Stimulated activated naive CD4-positive, alpha-beta T cell treated with Interleukin-2 at 50 U/mL for 16 hours (primary cell): ENCODE data around the gene SNRNP200.
A peak's percentile ranks its signal among the peaks of the same experiment; 100 is the strongest.
"Not testable (repeated sequence)": the region's sequence is repeated elsewhere in the genome, so short reads cannot be mapped to it uniquely, and the experiment has no call there.

ENCODE experiments used
- DNase-seq: peaks from one replicate; lab custom pipeline; 2025; lab: John Stamatoyannopoulos, UW

The SNRNP200 gene

DNA sequence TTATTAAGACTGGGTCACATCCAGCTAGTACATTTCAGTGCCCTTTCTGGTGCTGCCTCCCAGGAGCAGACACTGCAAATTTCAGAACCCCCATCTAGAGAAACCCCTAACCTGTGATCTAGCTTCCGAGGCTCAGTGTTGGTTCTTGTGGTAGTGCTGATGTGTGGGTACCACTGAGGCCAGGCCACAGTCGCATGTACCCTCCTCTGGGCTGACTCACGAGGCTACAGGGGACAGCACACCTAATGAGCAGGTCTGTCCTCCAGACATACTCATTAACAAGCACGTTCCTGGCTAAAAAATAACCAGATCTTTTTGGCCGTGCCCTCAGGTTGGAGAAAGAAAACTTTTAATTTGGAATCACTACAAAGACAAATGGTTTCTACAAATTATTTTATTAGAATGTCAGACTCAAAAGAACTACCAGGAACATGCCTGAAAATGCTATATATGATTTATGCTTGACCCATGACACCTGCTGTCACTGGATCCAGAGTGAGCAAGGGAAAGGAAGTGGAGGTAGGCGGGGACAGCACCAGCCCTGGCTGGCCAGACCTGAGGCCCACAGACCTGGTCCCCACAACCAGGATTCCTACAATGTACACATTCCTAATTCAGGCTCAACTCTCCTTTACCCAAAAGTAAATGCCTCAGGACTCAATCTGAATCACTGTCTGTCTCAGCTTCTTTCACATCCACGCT lies 30.8 kb downstream of the SNRNP200 start:
- no peak for DNase-seq

GRCh38 chr2:96273763-96274162 lies 31.6 kb downstream of the SNRNP200 start:
- DNase-seq, result no peak

GRCh38 chr2:96271995-96272394 lies 33.4 kb downstream of the SNRNP200 start:
- no peak for DNase-seq

DNA sequence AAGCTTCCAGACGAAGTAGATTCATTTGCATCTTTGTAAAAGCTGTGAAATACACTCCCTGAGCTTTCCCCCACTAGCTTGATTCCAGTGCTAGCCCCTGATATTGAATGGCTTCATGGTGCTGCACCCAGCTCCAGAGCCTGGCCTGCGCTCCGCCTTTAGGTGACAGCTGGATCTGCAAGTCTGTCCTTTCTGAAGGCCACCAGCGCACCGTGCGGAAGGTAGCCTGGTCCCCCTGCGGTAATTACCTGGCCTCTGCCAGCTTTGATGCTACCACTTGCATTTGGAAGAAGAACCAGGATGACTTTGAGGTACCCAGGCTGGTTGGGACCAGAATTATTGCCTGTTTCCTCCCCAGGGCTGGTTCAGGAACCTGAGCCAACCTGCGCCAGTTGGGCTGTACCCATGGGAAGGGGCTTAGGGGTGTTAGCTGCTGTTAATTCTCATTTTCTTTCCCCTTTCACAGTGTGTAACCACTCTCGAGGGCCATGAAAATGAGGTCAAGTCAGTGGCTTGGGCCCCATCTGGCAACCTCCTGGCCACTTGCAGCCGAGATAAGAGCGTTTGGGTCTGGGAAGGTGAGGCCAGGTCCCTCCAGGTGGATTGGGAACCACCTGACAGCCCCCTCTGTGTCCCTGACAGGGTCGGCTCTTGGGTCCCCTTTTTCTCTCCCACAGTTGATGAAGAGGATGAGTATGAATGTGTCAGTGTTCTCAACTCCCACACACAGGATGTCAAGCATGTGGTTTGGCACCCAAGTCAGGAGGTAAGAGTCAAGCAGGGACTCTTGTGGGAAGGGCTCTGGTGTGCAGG lies 38.0 kb downstream of the SNRNP200 start:
- DNase-seq, result peak; percentile 36

DNA sequence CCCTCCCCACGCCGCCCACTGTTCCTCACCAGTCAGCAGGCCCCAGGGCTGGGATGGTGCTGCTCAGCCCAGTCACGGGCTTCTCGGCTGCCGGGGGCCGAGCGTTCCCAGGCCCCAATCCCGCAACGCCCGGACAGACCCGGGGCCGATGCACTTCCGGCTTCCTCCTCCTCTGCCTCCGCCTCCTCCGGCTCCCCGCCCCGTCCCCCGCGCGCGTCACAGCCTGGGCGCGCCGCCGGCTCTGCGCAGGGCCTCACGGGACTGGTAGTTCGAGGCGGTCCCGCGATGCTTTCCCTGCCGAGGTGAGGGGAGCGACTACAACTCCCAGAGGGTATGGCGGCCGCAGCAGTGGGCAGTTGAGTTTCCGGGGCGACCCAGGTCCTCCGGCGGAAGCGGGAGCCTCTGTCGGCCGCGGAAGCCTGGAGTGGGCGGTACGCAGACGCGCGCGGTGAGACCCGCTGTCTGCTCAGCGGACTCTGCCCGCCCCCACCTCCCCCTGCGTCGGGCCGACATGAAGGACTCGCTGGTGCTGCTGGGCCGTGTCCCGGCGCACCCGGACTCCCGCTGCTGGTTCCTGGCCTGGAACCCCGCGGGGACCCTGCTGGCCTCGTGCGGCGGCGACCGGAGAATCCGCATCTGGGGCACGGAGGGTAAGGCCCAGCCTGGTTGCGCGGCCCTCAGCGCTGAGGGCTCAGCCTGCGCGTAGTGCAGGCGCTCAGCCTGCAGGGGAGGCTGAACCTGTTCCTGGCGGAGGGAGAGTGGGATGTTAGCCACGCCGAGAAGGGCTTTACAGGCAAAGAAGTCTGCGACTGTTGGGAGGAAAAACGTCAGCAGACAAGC lies 39.3 kb downstream of the SNRNP200 start, which contains the start of the genes CIAO1 and TMEM127:
CIAO1 (plus strand) TSS at position 386 of the 840 bp plus-strand sequence; CDS start at position 512, 126 bp downstream.
TMEM127 (minus strand) TSS at position 158 of the 840 bp plus-strand sequence. CDS start 616 bp downstream, outside the sequence.
- DNase-seq, result peak; percentile 99

DNA sequence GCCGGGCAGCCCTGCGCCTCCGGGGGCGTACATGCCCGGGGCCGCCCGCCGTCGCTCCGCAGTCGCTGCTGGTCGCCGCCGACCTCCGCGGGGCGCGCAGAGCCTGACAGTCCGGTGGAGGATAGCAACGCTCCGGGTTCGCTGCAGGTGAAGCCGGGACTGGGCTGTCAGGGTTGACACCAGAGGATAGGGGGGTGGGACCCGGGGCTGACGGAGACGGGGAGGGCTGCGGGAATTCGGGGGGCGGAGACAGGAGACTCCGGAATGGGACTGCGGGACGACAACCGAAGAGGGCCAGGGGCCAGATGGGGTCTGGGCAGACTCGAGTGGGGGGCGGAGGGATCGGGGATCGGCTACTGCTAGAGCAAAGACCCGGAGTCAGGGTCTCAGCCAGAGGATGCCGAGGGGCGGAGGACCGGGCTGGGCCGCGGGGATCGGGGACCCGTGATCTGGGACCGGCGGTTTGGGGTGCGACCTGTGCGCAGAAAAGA lies 40.0 kb downstream of the SNRNP200 start:
- DNase-seq, result peak; percentile 37

DNA sequence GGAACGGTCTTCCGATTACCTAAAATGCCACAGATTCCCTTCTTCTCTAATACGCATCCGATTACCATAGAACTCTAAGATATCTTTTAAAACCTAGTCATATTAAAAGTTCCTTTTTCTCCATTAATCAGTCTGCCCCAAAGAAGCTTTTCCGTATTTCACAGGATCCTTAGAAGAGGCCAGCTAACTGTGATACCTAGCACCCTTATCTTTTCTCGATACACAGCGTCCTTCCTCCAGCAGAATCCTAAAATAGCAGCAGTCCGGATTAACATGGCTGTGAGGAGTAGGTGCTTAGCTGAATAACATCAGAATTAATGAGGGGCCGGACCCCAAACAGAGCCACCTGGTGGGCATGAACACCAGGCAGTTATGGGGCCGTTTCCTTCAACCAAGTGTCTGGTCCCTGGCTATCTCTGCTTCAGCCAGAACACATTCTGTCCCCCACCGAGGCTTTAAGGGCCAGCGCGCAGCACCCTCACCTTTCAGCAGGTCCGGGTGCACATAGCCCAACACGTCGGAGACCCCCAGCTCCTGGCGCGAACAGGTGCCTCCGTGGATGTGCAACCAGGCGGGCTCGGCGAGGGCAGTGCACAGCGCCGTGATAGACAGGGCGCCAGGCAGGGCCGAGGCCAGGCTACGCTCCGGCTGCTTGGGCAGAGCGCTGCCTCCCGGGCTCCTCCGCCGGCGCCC lies 40.5 kb downstream of the SNRNP200 start:
- peak; percentile 32 for DNase-seq

GRCh38 chr2:96264086-96264485 lies 41.3 kb downstream of the SNRNP200 start:
- no peak for DNase-seq

GRCh38 chr2:96262306-96262705 lies 43.0 kb downstream of the SNRNP200 start:
- no peak for DNase-seq

GRCh38 chr2:96261328-96262003 lies 43.9 kb downstream of the SNRNP200 start:
- no peak for DNase-seq

DNA sequence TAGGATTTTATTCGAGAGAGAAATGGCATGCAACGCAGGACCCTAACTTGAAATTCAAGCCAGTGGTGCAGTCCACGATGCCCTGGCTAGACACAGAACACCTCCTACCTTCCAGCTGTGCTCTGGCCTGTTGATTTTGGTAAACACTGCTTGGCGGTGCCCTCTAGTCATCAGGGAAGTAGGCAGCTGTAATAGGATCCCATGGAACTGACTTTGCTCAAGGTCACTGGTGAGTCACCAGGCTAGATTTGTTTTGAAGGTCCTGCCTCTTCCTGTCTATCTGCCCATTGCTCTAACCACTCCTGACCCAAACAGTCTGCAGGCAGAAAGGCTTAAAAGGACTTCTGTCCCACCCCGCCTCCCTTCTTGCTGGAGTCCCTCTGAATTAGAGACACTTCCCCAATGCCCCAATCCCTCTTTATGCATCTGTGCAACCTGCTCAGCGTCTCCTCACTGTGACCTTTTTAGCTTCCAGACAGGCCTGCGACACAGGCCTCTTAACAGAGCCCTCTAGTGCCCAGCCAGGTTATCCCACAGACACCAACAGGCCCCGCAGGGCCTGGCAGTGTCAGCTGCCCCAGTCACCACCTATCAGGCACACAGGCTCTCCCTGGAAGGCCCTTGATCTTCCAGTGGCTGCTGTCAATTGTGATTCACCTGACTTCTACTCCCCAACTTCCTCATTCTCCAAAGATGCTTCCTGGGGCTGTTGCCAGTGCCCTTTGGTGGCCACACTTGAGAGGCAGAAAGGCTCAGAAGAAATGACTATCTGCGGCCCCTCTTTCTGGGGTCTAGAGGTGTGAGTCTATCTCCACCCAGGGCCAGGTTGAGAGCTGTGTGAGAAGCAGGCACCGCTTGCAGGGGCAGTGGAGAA lies 44.7 kb downstream of the SNRNP200 start:
- no peak for DNase-seq

- DNase-seq, result no peak
Measured at GRCh38 chr2:96259497-96259921, 45.8 kb downstream of the SNRNP200 start.

DNA sequence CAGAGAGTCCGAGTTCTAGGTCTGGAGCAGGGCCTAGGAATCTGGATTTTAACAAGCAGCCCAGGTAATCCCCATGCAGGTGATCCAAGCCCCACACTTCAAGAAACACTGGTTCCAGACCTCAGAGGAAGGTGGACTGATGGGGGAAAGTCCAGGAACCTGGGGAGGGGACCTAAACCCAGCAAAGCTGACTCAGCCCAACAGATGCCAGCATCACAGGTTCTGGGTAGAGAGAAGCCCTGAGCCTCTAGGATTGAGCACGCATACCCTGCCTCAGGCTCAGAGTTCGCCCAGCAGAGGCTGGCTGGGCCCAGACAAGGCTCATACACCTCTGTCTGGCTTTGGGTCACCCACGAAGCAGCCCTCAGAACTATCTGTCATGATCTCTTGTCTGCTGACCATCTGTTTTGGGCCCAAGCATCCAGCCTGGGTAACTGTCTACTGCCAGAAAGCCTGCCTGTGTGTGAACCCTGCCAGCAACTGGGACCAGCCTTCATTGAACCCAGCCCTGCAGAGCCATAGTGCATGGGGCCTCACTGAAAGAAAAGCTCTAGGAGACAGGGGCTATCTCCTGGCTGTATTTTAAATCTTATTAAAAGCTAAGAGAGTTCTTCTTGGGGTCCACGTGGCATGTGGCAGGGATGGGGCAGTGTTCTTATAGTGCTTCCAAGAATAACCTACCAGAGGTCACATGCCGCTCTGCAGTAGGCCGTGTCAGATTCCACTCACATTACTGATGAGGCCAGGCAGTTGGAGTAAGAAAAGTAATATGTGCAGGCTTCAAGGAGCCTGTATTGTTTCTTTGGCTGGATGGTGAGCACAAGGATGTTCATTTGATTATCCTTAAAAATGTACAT lies 47.0 kb downstream of the SNRNP200 start:
- DNase-seq, result no peak

DNA sequence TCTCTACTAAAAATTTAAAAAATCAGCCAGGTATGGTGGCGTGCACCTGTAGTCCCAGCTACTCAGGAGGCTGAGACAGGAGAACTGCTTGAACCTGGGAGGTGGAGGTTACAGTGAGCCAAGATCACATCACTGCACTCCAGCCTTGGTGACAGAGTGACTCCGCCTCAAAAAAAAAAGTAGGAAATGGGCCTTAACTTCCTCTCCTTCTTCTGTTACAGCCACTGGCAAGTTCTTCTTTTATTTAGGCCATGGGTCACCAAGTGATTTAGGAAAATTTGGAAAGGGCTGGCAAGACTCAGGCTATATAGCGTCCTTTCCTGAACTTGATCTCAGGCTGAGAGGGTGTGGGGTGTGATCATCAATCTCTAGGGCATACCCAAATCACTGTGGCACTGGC lies 47.6 kb downstream of the SNRNP200 start:
- DNase-seq, result not testable (repeated sequence)

DNA sequence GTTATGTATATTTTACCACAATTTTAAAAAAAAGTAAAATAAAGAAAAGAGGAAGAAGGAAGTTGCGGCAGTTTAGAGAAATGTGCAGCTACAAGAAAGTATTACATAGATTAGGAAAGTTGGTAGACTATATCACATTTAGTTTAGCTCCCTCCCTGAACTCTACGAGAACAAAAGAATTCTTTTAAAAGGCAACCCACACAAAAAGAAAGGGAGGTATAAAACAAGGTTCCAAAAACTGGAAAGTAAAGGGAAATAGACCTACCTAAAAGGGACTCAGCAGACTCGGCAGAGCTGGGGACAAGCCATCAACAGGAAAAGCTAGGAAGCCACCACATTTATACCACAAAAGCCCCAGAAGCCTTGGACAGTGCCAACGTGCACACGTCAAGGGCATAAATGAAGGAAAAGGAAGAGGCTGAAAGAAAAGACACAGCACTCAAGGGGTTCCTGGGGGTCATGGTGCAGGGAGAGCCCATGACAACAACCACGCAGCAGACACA lies 48.7 kb downstream of the SNRNP200 start:
- no peak for DNase-seq

DNA sequence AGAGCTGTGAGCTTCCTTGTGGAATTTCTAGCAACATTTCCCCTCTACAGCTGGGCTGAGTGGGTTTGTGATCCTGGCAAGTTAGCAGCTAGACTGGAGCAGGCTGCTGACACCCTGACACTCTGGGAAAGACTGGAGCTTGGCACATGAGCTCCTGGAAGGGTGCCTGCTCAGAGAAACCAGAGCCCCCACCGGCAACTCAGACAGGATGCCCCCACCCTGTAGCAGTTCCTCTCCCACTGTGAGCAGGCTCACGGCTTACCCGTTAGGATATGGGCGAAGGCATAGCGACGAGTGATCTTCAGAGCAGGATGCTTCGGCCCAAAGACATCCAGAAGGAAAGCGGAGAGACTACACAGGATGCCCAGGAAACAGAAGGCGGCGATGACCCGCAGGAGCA lies 50.8 kb downstream of the SNRNP200 start:
- DNase-seq, result no peak

DNA sequence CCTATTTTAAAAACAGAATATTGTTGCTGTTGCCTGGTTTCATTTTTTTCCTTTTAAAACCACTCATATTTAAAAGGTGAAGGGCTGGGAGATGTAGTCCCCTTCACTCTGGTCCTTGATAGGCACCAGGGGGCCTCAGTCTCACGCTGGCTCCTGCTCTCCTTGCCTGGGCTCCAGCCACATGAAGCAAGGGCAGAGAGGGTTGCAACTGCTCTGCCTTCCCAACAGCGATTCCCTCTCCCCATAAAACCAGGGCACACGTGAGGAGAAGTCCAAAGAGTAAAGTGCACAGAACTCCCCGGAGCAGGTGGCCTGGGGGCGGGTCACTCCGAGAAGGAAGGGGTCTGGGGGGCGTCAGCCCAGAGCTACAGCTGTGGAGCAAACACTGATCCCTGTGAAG lies 52.3 kb downstream of the SNRNP200 start:
- DNase-seq, result no peak

GRCh38 chr2:96252526-96252925 lies 52.8 kb downstream of the SNRNP200 start:
- no peak for DNase-seq
